C4-2B (cell line): ENCODE results near the gene SERINC5.

Source experiments
- CTCF ChIP-seq: fragments of 450-650 bp; conservative IDR thresholded peaks from 2 replicates; pipeline ENCODE4 v1.5.1; 2017; ENCODE audit warnings: mild to moderate bottlenecking
- ZFX ChIP-seq: fragments of 450-650 bp; IDR thresholded peaks from 2 replicates; pipeline ENCODE4 v1.6.1; 2017

- TF ChIP-seq CTCF: no peak
- no peak for TF ChIP-seq ZFX
Measured at GRCh38 chr5:80129146-80129545, 126.7 kb downstream of the SERINC5 start.
